HCT116 (cell line): ENCODE data around the gene ATP1A1. TPM values are rescaled to one million over a fixed set of nuclear protein-coding genes. Genes with fewer than 3 reads are reported as not detected.

ENCODE experiments used
- ATAC-seq: fragments of 200-7000 bp; cut with Tn5 transposase; 2 replicates; pipeline ENCODE4 v1.9.1; 2020; ENCODE audit warnings: mild to moderate bottlenecking, moderate library complexity
- BruUV-seq: library from RNA; stranded (reverse); fragments of 400-500 nt; replicated peaks from 2 replicates; lab custom pipeline; 2021; lab: Mats Ljungman, UMichigan
- CTCF ChIA-PET: fragments of 300-600 bp; sonication (Branson Sonifier 250); formaldehyde crosslinking; loops from one replicate; lab custom pipeline; 2021; ENCODE audit warnings: antibody characterized with exemption; lab: Charles Lee
- POLR2A ChIA-PET: fragments of 300-600, 350-600 bp; sonication (Branson Sonifier 250); formaldehyde crosslinking; loops from one replicate; lab custom pipeline; 2021; ENCODE audit warnings: antibody characterized with exemption; lab: Charles Lee
- RAD21 ChIA-PET, 2 experiments: fragments of 300-600 bp; sonication (Branson Sonifier 250); formaldehyde crosslinking; loops; one replicate each; lab custom pipeline; 2023; ENCODE audit warnings: low total read pairs in 2 of 2; ENCODE audit not compliant: uncharacterized antibody in 2 of 2, unreplicated experiment in 2 of 2, low non-redundant PET in 1 of 2; lab: Charles Lee
- DNase-seq: peaks from one replicate; pipeline ENCODE4 v3.0.0-alpha.2; 2010; ENCODE audit warnings: low read depth, low spot score
- H2AFZ ChIP-seq: fragments of 200-600 bp; shearing (Covaris generic), sonication (generic); 2 replicates; pipeline ENCODE4 v1.6.1; 2017; ENCODE audit warnings: low read depth, mixed run types, mixed read lengths, antibody characterized with exemption, low read length; ENCODE audit not compliant: poor library complexity, severe bottlenecking
- H3K27ac ChIP-seq: 2 replicates; pipeline ENCODE4 v1.5.1; 2012; ENCODE audit warnings: low read depth, low read length
- H3K27me3 ChIP-seq: fragments of 200-600 bp; sonication (generic); 2 replicates; pipeline ENCODE4 v1.6.1; 2016; ENCODE audit warnings: mixed run types, low read length, mixed read lengths; ENCODE audit not compliant: insufficient read depth
- H3K36me3 ChIP-seq, 2 experiments: fragments of 200-500 bp in 1 of 2; fragments of 200-600 bp in 1 of 2; sonication (Bioruptor generic) in 1 of 2; sonication (generic) in 1 of 2; 2 replicates each; pipeline versions ENCODE4 v1.5.1 to v1.6.1; 2014 to 2016; ENCODE audit warnings: low read length in 2 of 2, inconsistent platforms in 1 of 2, mixed read lengths in 1 of 2, mixed run types in 1 of 2; ENCODE audit not compliant: insufficient read depth in 2 of 2, control insufficient read depth in 1 of 2
- H3K4me1 ChIP-seq, 2 experiments: fragments of 200-600 bp in 1 of 2; sonication (generic) in 1 of 2; 2 replicates each; pipeline versions ENCODE4 v1.5.1 to v1.6.1; 2012 to 2017; ENCODE audit warnings: low read length in 2 of 2, inconsistent platforms in 1 of 2, mild to moderate bottlenecking in 1 of 2, mixed read lengths in 1 of 2, mixed run types in 1 of 2, moderate library complexity in 1 of 2; ENCODE audit not compliant: insufficient read depth in 2 of 2, control insufficient read depth in 1 of 2
- H3K4me2 ChIP-seq: fragments of 200-600 bp; sonication (generic); 2 replicates; pipeline ENCODE4 v1.6.1; 2017; ENCODE audit warnings: mixed run types, low read length, mixed read lengths
- H3K4me3 ChIP-seq, 2 experiments: fragments of 200-600 bp in 1 of 2; sonication (generic) in 1 of 2; replicated peaks in 1 of 2; 2 replicates each; pipeline ENCODE4 v1.5.1; 2011 to 2016; ENCODE audit warnings: low read length in 2 of 2, control low read depth in 1 of 2, low read depth in 1 of 2, mild to moderate bottlenecking in 1 of 2, mixed read lengths in 1 of 2, mixed run types in 1 of 2
- H3K79me2 ChIP-seq: fragments of 200-600 bp; sonication (generic); 2 replicates; pipeline ENCODE4 v1.6.1; 2017; ENCODE audit warnings: mild to moderate bottlenecking, mixed run types, low read length, moderate library complexity, mixed read lengths; ENCODE audit not compliant: insufficient read depth
- H3K9ac ChIP-seq: fragments of 200-600 bp; sonication (generic); 2 replicates; pipeline ENCODE4 v1.6.1; 2016; ENCODE audit warnings: low read length, mixed read lengths
- H3K9me2 ChIP-seq: fragments of 200-600 bp; sonication (generic), shearing (Covaris generic); 2 replicates; pipeline ENCODE4 v1.6.1; 2017; ENCODE audit warnings: mixed run types, mild to moderate bottlenecking, moderate library complexity; ENCODE audit not compliant: insufficient read depth
- H3K9me3 ChIP-seq, 2 experiments: fragments of 200-500 bp in 1 of 2; fragments of 200-600 bp in 1 of 2; sonication (Bioruptor generic) in 1 of 2; sonication (generic) in 1 of 2; 2 replicates each; pipeline ENCODE4 v1.6.1; 2014 to 2017; ENCODE audit warnings: low read length in 2 of 2, mixed read lengths in 2 of 2, inconsistent platforms in 1 of 2, low read depth in 1 of 2, mild to moderate bottlenecking in 1 of 2, mixed run types in 1 of 2, moderate library complexity in 1 of 2; ENCODE audit not compliant: control insufficient read depth in 1 of 2, insufficient read depth in 1 of 2
- H4K20me1 ChIP-seq: fragments of 200-600 bp; sonication (generic), shearing (Covaris generic); 2 replicates; pipeline ENCODE4 v1.6.1; 2017; ENCODE audit warnings: mixed run types, mild to moderate bottlenecking, moderate library complexity; ENCODE audit not compliant: insufficient read depth
- CBX3 ChIP-seq: IDR thresholded peaks from 2 replicates; pipeline ENCODE4 v1.6.1; 2012; ENCODE audit warnings: low read depth
- CEBPB ChIP-seq: IDR thresholded peaks from 2 replicates; pipeline ENCODE4 v1.6.1; 2012; ENCODE audit warnings: low read depth
- EGR1 ChIP-seq: IDR thresholded peaks from 2 replicates; pipeline ENCODE4 v1.6.1; 2012; ENCODE audit warnings: low read depth
- ELF1 ChIP-seq: IDR thresholded peaks from 2 replicates; pipeline ENCODE4 v1.6.1; 2012; ENCODE audit warnings: low read depth, borderline replicate concordance
- EZH2phosphoT487 ChIP-seq: fragments of 200-600 bp; IDR thresholded peaks from 2 replicates; pipeline ENCODE4 v1.6.1; 2018; ENCODE audit warnings: antibody characterized with exemption, borderline replicate concordance
- FOSL1 ChIP-seq: IDR thresholded peaks from 2 replicates; pipeline ENCODE4 v1.6.1; 2012; ENCODE audit warnings: low read depth
- JUND ChIP-seq: IDR thresholded peaks from 2 replicates; pipeline ENCODE4 v1.6.1; 2012
- POLR2AphosphoS5 ChIP-seq: IDR thresholded peaks from 2 replicates; pipeline ENCODE4 v1.6.1; 2011; ENCODE audit warnings: mild to moderate bottlenecking, low read depth, low read length, moderate library complexity
- RAD21 ChIP-seq: IDR thresholded peaks from 2 replicates; pipeline ENCODE4 v1.6.1; 2012; ENCODE audit warnings: low read depth, mild to moderate bottlenecking
- SIN3A ChIP-seq: IDR thresholded peaks from 2 replicates; pipeline ENCODE4 v1.6.1; 2012; ENCODE audit warnings: low read depth
- SP1 ChIP-seq: IDR thresholded peaks from 2 replicates; pipeline ENCODE4 v1.6.1; 2012; ENCODE audit warnings: low read depth
- SRF ChIP-seq: IDR thresholded peaks from 2 replicates; pipeline ENCODE4 v1.6.1; 2012; ENCODE audit warnings: low read depth
- TCF7L2 ChIP-seq: IDR thresholded peaks from 2 replicates; pipeline ENCODE4 v1.7.0; 2011; ENCODE audit warnings: borderline replicate concordance, inconsistent platforms; ENCODE audit not compliant: insufficient read depth, insufficient read length; ENCODE audit errors: extremely low read depth
- ZFX ChIP-seq: fragments of 450-650 bp; IDR thresholded peaks from 2 replicates; pipeline ENCODE4 v1.6.1; 2017
- ZNF274 ChIP-seq: fragments of 200-500 bp; sonication (Bioruptor generic); IDR thresholded peaks from 2 replicates; pipeline ENCODE4 v1.6.1; 2014; ENCODE audit warnings: mild to moderate bottlenecking, low read depth, low read length, inconsistent platforms
- intact Hi-C: fragments of 100-400 bp; cut with micrococcal nuclease; formaldehyde crosslinking; loops from 2 replicates; pipeline ENCODE4 v1.10.0; 2022
- total RNA-seq: library from RNA; stranded (reverse); gene quantifications from one replicate; pipeline ENCODE4 v1.2.1, GENCODE V29; 2021; ENCODE audit not compliant: unreplicated experiment
- TF ChIP-seq, protein P1 (sequence below): IDR thresholded peaks from 2 replicates; pipeline ENCODE4 v1.6.1; 2012
- TF ChIP-seq, protein P2 (sequence below), 3 experiments: fragments of 200-600 bp in 1 of 3; sonication (generic) in 1 of 3; IDR thresholded peaks in 2 of 3; conservative IDR thresholded peaks in 1 of 3; 2 replicates each; pipeline ENCODE4 v1.5.1; 2012 to 2017; ENCODE audit warnings: low read depth in 2 of 3, low read length in 2 of 3, antibody characterized with exemption in 1 of 3, borderline replicate concordance in 1 of 3, control low read depth in 1 of 3, mild to moderate bottlenecking in 1 of 3, mixed read lengths in 1 of 3, mixed run types in 1 of 3, moderate library complexity in 1 of 3; ENCODE audit not compliant: insufficient read depth in 1 of 3
- TF ChIP-seq, protein P3 (sequence below): IDR thresholded peaks from 2 replicates; pipeline ENCODE4 v1.6.1; 2012; ENCODE audit warnings: low read depth
- TF ChIP-seq, protein P4 (sequence below): IDR thresholded peaks from 2 replicates; pipeline ENCODE4 v1.6.1; 2012

ATP1A1 gene
- total RNA-seq, 1 experiment from 2014 or later: 290 TPM

DNA sequence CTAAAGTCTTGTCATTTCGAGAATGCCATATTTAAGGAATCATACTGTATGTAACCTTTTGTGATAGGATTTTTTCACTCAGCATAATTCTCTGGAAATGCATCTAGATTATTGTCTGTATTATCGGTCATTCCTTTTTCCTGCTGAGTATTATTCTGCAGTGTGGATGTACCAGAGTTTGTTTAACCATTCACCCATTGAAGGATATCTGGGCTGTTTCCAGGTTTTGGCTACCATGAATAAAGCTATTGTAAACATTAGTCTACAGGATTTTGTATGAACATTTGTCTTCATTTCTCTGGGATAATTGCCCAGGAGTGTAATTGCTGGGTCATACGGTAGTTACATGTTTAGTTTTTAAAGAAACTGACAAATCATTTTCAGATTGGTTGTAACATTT is 61.8 kb downstream of the ATP1A1 start:
- Histone ChIP-seq H3K4me2 (no peak overlapping the region), H4K20me1 (no peaks in the 10 kb centered on the region), H3K36me3 (no peaks in the 10 kb centered on the region), H3K27me3 (no peaks in the 10 kb centered on the region), H3K9me3 (no peaks in the 10 kb centered on the region), H3K79me2 (no peaks in the 10 kb centered on the region), H2AFZ (no peak overlapping the region), H3K9ac (no peak overlapping the region), H3K9me2 (no peaks in the 10 kb centered on the region), H3K4me1 (no peaks in the 10 kb centered on the region), H3K27ac (no peak overlapping the region), H3K4me3 (no peak overlapping the region)
- intact Hi-C loops: no loop called here
- ChIA-PET POLR2A (no interaction called here), CTCF (no interaction called here), RAD21 (no interaction called here)
- DNase-seq (no peak), ATAC-seq (no peak)
- no peak for TF ChIP-seq RAD21
- TF ChIP-seq SIN3A: no peak
- TF ChIP-seq FOSL1: no peak
- TF ChIP-seq, protein P1, sequence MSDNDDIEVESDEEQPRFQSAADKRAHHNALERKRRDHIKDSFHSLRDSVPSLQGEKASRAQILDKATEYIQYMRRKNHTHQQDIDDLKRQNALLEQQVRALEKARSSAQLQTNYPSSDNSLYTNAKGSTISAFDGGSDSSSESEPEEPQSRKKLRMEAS: no peak
- no peak for TF ChIP-seq EGR1
- TF ChIP-seq ZFX: no peak
- TF ChIP-seq SP1: no peak
- no peak for TF ChIP-seq EZH2phosphoT487
- no peak for TF ChIP-seq CBX3
- TF ChIP-seq JUND: no peak
- no peak for TF ChIP-seq SRF
- TF ChIP-seq, protein P2, sequence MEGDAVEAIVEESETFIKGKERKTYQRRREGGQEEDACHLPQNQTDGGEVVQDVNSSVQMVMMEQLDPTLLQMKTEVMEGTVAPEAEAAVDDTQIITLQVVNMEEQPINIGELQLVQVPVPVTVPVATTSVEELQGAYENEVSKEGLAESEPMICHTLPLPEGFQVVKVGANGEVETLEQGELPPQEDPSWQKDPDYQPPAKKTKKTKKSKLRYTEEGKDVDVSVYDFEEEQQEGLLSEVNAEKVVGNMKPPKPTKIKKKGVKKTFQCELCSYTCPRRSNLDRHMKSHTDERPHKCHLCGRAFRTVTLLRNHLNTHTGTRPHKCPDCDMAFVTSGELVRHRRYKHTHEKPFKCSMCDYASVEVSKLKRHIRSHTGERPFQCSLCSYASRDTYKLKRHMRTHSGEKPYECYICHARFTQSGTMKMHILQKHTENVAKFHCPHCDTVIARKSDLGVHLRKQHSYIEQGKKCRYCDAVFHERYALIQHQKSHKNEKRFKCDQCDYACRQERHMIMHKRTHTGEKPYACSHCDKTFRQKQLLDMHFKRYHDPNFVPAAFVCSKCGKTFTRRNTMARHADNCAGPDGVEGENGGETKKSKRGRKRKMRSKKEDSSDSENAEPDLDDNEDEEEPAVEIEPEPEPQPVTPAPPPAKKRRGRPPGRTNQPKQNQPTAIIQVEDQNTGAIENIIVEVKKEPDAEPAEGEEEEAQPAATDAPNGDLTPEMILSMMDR (IDR thresholded peaks at IDR 0.05 in 2 of 3, conservative IDR thresholded peaks at IDR 0.05 in 1 of 3; ENCODE audit: borderline replicate concordance in 1 of 3, insufficient read depth in 1 of 3, low read depth in 2 of 3, low read length in 2 of 3): no peak
- TF ChIP-seq ELF1: no peak
- TF ChIP-seq, protein P3, sequence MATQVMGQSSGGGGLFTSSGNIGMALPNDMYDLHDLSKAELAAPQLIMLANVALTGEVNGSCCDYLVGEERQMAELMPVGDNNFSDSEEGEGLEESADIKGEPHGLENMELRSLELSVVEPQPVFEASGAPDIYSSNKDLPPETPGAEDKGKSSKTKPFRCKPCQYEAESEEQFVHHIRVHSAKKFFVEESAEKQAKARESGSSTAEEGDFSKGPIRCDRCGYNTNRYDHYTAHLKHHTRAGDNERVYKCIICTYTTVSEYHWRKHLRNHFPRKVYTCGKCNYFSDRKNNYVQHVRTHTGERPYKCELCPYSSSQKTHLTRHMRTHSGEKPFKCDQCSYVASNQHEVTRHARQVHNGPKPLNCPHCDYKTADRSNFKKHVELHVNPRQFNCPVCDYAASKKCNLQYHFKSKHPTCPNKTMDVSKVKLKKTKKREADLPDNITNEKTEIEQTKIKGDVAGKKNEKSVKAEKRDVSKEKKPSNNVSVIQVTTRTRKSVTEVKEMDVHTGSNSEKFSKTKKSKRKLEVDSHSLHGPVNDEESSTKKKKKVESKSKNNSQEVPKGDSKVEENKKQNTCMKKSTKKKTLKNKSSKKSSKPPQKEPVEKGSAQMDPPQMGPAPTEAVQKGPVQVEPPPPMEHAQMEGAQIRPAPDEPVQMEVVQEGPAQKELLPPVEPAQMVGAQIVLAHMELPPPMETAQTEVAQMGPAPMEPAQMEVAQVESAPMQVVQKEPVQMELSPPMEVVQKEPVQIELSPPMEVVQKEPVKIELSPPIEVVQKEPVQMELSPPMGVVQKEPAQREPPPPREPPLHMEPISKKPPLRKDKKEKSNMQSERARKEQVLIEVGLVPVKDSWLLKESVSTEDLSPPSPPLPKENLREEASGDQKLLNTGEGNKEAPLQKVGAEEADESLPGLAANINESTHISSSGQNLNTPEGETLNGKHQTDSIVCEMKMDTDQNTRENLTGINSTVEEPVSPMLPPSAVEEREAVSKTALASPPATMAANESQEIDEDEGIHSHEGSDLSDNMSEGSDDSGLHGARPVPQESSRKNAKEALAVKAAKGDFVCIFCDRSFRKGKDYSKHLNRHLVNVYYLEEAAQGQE: no peak
- no peak for TF ChIP-seq TCF7L2
- TF ChIP-seq, protein P4, sequence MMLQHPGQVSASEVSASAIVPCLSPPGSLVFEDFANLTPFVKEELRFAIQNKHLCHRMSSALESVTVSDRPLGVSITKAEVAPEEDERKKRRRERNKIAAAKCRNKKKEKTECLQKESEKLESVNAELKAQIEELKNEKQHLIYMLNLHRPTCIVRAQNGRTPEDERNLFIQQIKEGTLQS: no peak
- no peak for TF ChIP-seq POLR2AphosphoS5
- TF ChIP-seq CEBPB: no peak
- TF ChIP-seq ZNF274: no peak
- BruUV-seq: no TSS peak
